ES-I3 (cell line): ENCODE results near the gene DYNLT2.

Experiments used
- H3K36me3 ChIP-seq: 2 replicates; pipeline ENCODE4 v1.6.1; 2013; ENCODE audit warnings: mild to moderate bottlenecking, low read length, control low read depth, moderate library complexity; ENCODE audit not compliant: insufficient read depth
- H3K4me1 ChIP-seq: 2 replicates; pipeline ENCODE4 v1.6.1; 2013; ENCODE audit warnings: mild to moderate bottlenecking, control low read depth, low read length; ENCODE audit not compliant: insufficient read depth
- H3K9ac ChIP-seq: 2 replicates; pipeline ENCODE4 v1.6.1; 2013; ENCODE audit warnings: low read depth, mild to moderate bottlenecking, low read length, moderate library complexity
- H3K9me3 ChIP-seq: 2 replicates; pipeline ENCODE4 v1.6.1; 2013; ENCODE audit warnings: mild to moderate bottlenecking, low read length, moderate library complexity; ENCODE audit not compliant: control insufficient read depth, insufficient read depth

DYNLT2 gene

GRCh38 chr6:169751242-169752073, at the start of gene DYNLT2, which contains the start of gene ERMARD:
TSS of gene DYNLT2 (minus strand) at chr6:169751572. CDS start at chr6:169751458, 114 bp downstream.
TSS of gene ERMARD (plus strand) at chr6:169751622. CDS start at chr6:169751658, 36 bp downstream.
- Histone ChIP-seq H3K9me3 (no peaks in the 10 kb centered on the region), H3K36me3 (no peaks in the 10 kb centered on the region), H3K4me1 (peaks cover 16% of the 10 kb centered on the region), H3K9ac (peak within 1 kb of the TSS; percentile 98)

- Histone ChIP-seq H3K36me3 (no peaks in the 10 kb centered on the region), H3K4me1 (peaks cover 15% of the 10 kb centered on the region), H3K9ac (no peak overlapping the region; the same call in 1 of the 2 replicates), H3K9me3 (no peaks in the 10 kb centered on the region)
These were observed 49.5 kb upstream of the DYNLT2 start for GRCh38 chr6:169800668-169801395.

GRCh38 chr6:169800116-169800667, 48.8 kb upstream of the DYNLT2 start:
- H3K4me1 ChIP-seq: peaks cover 15% of the 10 kb centered on the region
- H3K9ac ChIP-seq: no peak overlapping the region
- no peaks in the 10 kb centered on the region for H3K9me3 ChIP-seq
- H3K36me3 ChIP-seq: no peaks in the 10 kb centered on the region

- Histone ChIP-seq H3K9ac (no peak overlapping the region), H3K4me1 (peaks cover 15% of the 10 kb centered on the region), H3K9me3 (no peaks in the 10 kb centered on the region), H3K36me3 (no peaks in the 10 kb centered on the region)
These were observed 48.1 kb upstream of the DYNLT2 start for GRCh38 chr6:169799474-169799926.

- H3K4me1 ChIP-seq: peaks cover 15% of the 10 kb centered on the region
- H3K9me3 ChIP-seq: no peaks in the 10 kb centered on the region
- H3K9ac ChIP-seq: no peak overlapping the region
- H3K36me3 ChIP-seq: no peaks in the 10 kb centered on the region
These were observed 47.5 kb upstream of the DYNLT2 start for GRCh38 chr6:169798764-169799473.

GRCh38 chr6:169795196-169795595, 43.8 kb upstream of the DYNLT2 start:
- H3K36me3 ChIP-seq: no peaks in the 10 kb centered on the region
- no peak overlapping the region for H3K9ac ChIP-seq
- peaks cover 3% of the 10 kb centered on the region; the same call in 1 of the 2 replicates for H3K4me1 ChIP-seq

GRCh38 chr6:169794317-169795055, 43.1 kb upstream of the DYNLT2 start:
- no peak overlapping the region for H3K9ac ChIP-seq
- H3K9me3 ChIP-seq: no peaks in the 10 kb centered on the region
- no peaks in the 10 kb centered on the region for H3K36me3 ChIP-seq
- H3K4me1 ChIP-seq: no peaks in the 10 kb centered on the region; the same call in 1 of the 2 replicates

More at GRCh38 chr6:169795196-169795595, 43.8 kb upstream of the DYNLT2 start:
- H3K9me3 ChIP-seq: no peaks in the 10 kb centered on the region

GRCh38 chr6:169793408-169793807, 42.0 kb upstream of the DYNLT2 start:
- Histone ChIP-seq H3K9ac (no peak overlapping the region), H3K4me1 (no peaks in the 10 kb centered on the region; the same call in 1 of the 2 replicates), H3K36me3 (no peaks in the 10 kb centered on the region), H3K9me3 (no peaks in the 10 kb centered on the region)

- Histone ChIP-seq H3K4me1 (no peaks in the 10 kb centered on the region; the same call in 1 of the 2 replicates), H3K9ac (no peak overlapping the region), H3K36me3 (no peaks in the 10 kb centered on the region), H3K9me3 (no peaks in the 10 kb centered on the region)
These were observed 41.1 kb upstream of the DYNLT2 start for GRCh38 chr6:169792306-169793015.

- Histone ChIP-seq H3K9me3 (no peaks in the 10 kb centered on the region), H3K4me1 (no peaks in the 10 kb centered on the region; the same call in 1 of the 2 replicates), H3K9ac (no peak overlapping the region), H3K36me3 (no peaks in the 10 kb centered on the region)
These were observed 40.4 kb upstream of the DYNLT2 start for GRCh38 chr6:169791721-169792131.

- Histone ChIP-seq H3K9me3 (no peaks in the 10 kb centered on the region), H3K9ac (peak overlapping the region; percentile 54; the same call in 1 of the 2 replicates), H3K4me1 (no peaks in the 10 kb centered on the region; the same call in 1 of the 2 replicates), H3K36me3 (no peaks in the 10 kb centered on the region)
These were observed 38.9 kb upstream of the DYNLT2 start for GRCh38 chr6:169789944-169790927.
